IMR-90 (cell line): ENCODE data around the gene CDKL1. TPM values are rescaled to one million over a fixed set of nuclear protein-coding genes. Genes with fewer than 3 reads are reported as not detected.

Source experiments
- ATAC-seq: fragments of 200-7000 bp; cut with Tn5 transposase; 2 replicates; pipeline ENCODE4 v1.9.1; 2020; ENCODE audit warnings: low read depth, mild to moderate bottlenecking, moderate library complexity
- BruUV-seq: library from RNA; stranded (reverse); fragments of 400-500 nt; replicated peaks from 2 replicates; lab custom pipeline; 2021; lab: Mats Ljungman, UMichigan
- CTCF ChIA-PET: fragments of 300-600 bp; formaldehyde crosslinking; extraction: SDS; loops from one replicate; lab custom pipeline; 2021; ENCODE audit warnings: antibody characterized with exemption; lab: Yijun Ruan, JAX
- POLR2A ChIA-PET: fragments of 300-600 bp; sonication (Branson Sonifier 250); formaldehyde crosslinking; loops from one replicate; lab custom pipeline; 2022; ENCODE audit warnings: antibody characterized with exemption; ENCODE audit not compliant: unreplicated experiment; lab: Charles Lee
- DNase-seq: peaks from one replicate; pipeline ENCODE4 v3.0.0; 2013
- H2AFZ ChIP-seq: replicated peaks from 2 replicates; pipeline ENCODE3; 2013; ENCODE audit warnings: low read length, mild to moderate bottlenecking; ENCODE audit not compliant: poor library complexity
- H2AK5ac ChIP-seq: 2 replicates; pipeline ENCODE4 v1.6.1; 2013; ENCODE audit warnings: low read depth, low read length, inconsistent platforms
- H2AK9ac ChIP-seq: replicated peaks from 2 replicates; pipeline ENCODE3; 2013; ENCODE audit warnings: mild to moderate bottlenecking, low read depth, low read length, moderate library complexity; ENCODE audit not compliant: poor library complexity
- H2BK120ac ChIP-seq: 2 replicates; pipeline ENCODE4 v1.6.1; 2013; ENCODE audit warnings: low read depth, low read length, inconsistent platforms
- H2BK15ac ChIP-seq: 3 replicates; pipeline ENCODE4 v1.6.1; 2013; ENCODE audit warnings: low read depth, low read length, inconsistent platforms
- H2BK20ac ChIP-seq: 2 replicates; pipeline ENCODE4 v1.6.1; 2013; ENCODE audit warnings: low read depth, mild to moderate bottlenecking, inconsistent platforms, low read length, moderate library complexity
- H2BK5ac ChIP-seq: 2 replicates; pipeline ENCODE4 v1.6.1; 2013; ENCODE audit warnings: mild to moderate bottlenecking, low read depth, low read length, inconsistent platforms; ENCODE audit not compliant: poor library complexity, severe bottlenecking
- H3K14ac ChIP-seq: replicated peaks from 2 replicates; pipeline ENCODE4 v1.6.1; 2013; ENCODE audit warnings: low read depth, low read length, inconsistent platforms
- H3K18ac ChIP-seq: 2 replicates; pipeline ENCODE4 v1.6.1; 2013; ENCODE audit warnings: low read depth, low read length, control low read depth
- H3K23ac ChIP-seq: 2 replicates; pipeline ENCODE4 v1.6.1; 2013; ENCODE audit warnings: low read depth, low read length, inconsistent platforms
- H3K27ac ChIP-seq: 2 replicates; pipeline ENCODE4 v1.5.1; 2013; ENCODE audit warnings: mild to moderate bottlenecking, control low read depth, low read length; ENCODE audit not compliant: insufficient read depth
- H3K27me3 ChIP-seq: 2 replicates; pipeline ENCODE4 v1.6.1; 2013; ENCODE audit warnings: low read length; ENCODE audit not compliant: control insufficient read depth, insufficient read depth
- H3K36me3 ChIP-seq: 2 replicates; pipeline ENCODE4 v1.6.1; 2013; ENCODE audit warnings: low read length, mixed read lengths; ENCODE audit not compliant: control insufficient read depth, insufficient read depth
- H3K4ac ChIP-seq: 2 replicates; pipeline ENCODE4 v1.6.1; 2013; ENCODE audit warnings: low read depth, low read length, inconsistent platforms
- H3K4me1 ChIP-seq: 2 replicates; pipeline ENCODE4 v1.6.1; 2013; ENCODE audit warnings: low read length, mixed read lengths; ENCODE audit not compliant: control insufficient read depth, insufficient read depth
- H3K4me2 ChIP-seq: 2 replicates; pipeline ENCODE4 v1.6.1; 2013; ENCODE audit warnings: low read depth, mild to moderate bottlenecking, control low read depth, low read length, moderate library complexity
- H3K4me3 ChIP-seq: 2 replicates; pipeline ENCODE4 v1.5.1; 2013; ENCODE audit warnings: low read depth, mild to moderate bottlenecking, control low read depth, low read length, moderate library complexity; ENCODE audit not compliant: insufficient read depth
- H3K56ac ChIP-seq: 2 replicates; pipeline ENCODE4 v1.6.1; 2013; ENCODE audit warnings: low read length, inconsistent platforms; ENCODE audit not compliant: insufficient read depth; ENCODE audit errors: extremely low read depth
- H3K79me1 ChIP-seq, 2 experiments: 2 replicates each; pipeline ENCODE4 v1.6.1; 2013; ENCODE audit warnings: low read length in 2 of 2, inconsistent platforms in 1 of 2, low read depth in 1 of 2
- H3K9ac ChIP-seq: 2 replicates; pipeline ENCODE4 v1.6.1; 2013; ENCODE audit warnings: low read depth, low read length, control low read depth
- H3K9me1 ChIP-seq: 2 replicates; pipeline ENCODE4 v1.6.1; 2013; ENCODE audit warnings: low read length, inconsistent platforms; ENCODE audit not compliant: insufficient read depth
- H3K9me3 ChIP-seq: 2 replicates; pipeline ENCODE4 v1.6.1; 2013; ENCODE audit warnings: low read length; ENCODE audit not compliant: control insufficient read depth, insufficient read depth
- H4K20me1 ChIP-seq: 2 replicates; pipeline ENCODE4 v1.6.1; 2013; ENCODE audit warnings: low read length, inconsistent platforms; ENCODE audit not compliant: insufficient read depth
- H4K5ac ChIP-seq: 2 replicates; pipeline ENCODE4 v1.6.1; 2013; ENCODE audit warnings: mild to moderate bottlenecking, low read depth, low read length, control low read depth
- H4K8ac ChIP-seq, 2 experiments: 2 replicates each; pipeline ENCODE4 v1.6.1; 2013; ENCODE audit warnings: low read depth in 2 of 2, low read length in 2 of 2, control low read depth in 1 of 2, inconsistent platforms in 1 of 2
- H4K91ac ChIP-seq: 2 replicates; pipeline ENCODE4 v1.6.1; 2013; ENCODE audit warnings: low read depth, low read length, inconsistent platforms; ENCODE audit not compliant: insufficient read depth
- BHLHE40 ChIP-seq: fragments of 150-350 bp; IDR thresholded peaks from 2 replicates; pipeline ENCODE4 v1.6.1; 2016; ENCODE audit warnings: mild to moderate bottlenecking, low read depth, low read length
- CEBPB ChIP-seq: IDR thresholded peaks from 2 replicates; pipeline ENCODE4 v1.6.1; 2012; ENCODE audit warnings: low read depth, low read length, improper control_type of control experiment
- FOS ChIP-seq: fragments of 150-350 bp; IDR thresholded peaks from 2 replicates; pipeline ENCODE4 v1.6.1; 2016; ENCODE audit warnings: low read depth, low read length
- MAZ ChIP-seq: IDR thresholded peaks from 2 replicates; pipeline ENCODE4 v1.6.1; 2012; ENCODE audit warnings: low read depth, mild to moderate bottlenecking, low read length, improper control_type of control experiment, moderate library complexity, borderline replicate concordance
- POLR2A ChIP-seq: IDR thresholded peaks from 2 replicates; pipeline ENCODE4 v1.6.1; 2012; ENCODE audit warnings: mild to moderate bottlenecking, low read depth, low read length
- RCOR1 ChIP-seq: IDR thresholded peaks from 2 replicates; pipeline ENCODE4 v1.6.1; 2012; ENCODE audit warnings: mild to moderate bottlenecking, low read length, improper control_type of control experiment; ENCODE audit not compliant: insufficient replicate concordance
- WGBS, 2 experiments: methylation state at CpG; one replicate each; pipeline versions ENCODE4 v1.1.5 to v1.1.7; 2013; ENCODE audit warnings: missing lambda C conversion rate in 2 of 2; ENCODE audit not compliant: insufficient read length in 1 of 2; ENCODE audit errors: extremely low coverage in 2 of 2; 5-methylcytosine and 5-hydroxymethylcytosine counted together
- dilution Hi-C: fragments of 300-500 bp; cut with HindIII; formaldehyde crosslinking; loops from one replicate; pipeline ENCODE4 v1.14.3; 2018; ENCODE audit warnings: low sequenced_read_pairs; ENCODE audit not compliant: unreplicated experiment
- in situ Hi-C: fragments of 300-500 bp; cut with MboI; formaldehyde crosslinking; loops from 3 replicates; pipeline ENCODE4 v1.14.3; 2019; ENCODE audit warnings: low sequenced_read_pairs, inconsistent platforms, mixed read lengths
- intact Hi-C: fragments of 100-400 bp; cut with micrococcal nuclease; formaldehyde crosslinking; loops from 2 replicates; pipeline ENCODE4 v1.10.0; 2022
- polyA plus RNA-seq, 3 experiments: library from polyadenylated mRNA; depleted of rRNA; stranded (reverse); fragments of >200 nt; gene quantifications; 2 replicates each; pipeline ENCODE4 v1.2.3, GENCODE V29; 2012; ENCODE audit warnings: low replicate concordance in 1 of 3
- total RNA-seq: library from RNA; depleted of rRNA; stranded (reverse); fragments of >200 nt; gene quantifications from 2 replicates; pipeline ENCODE4 v1.2.3, GENCODE V29; 2012

CDKL1 gene
- total and polyA plus RNA-seq, 2 of the 4 experiments (the other 2 are of a cell fraction), result 1.9 to 3.8 TPM

- H4K20me1 ChIP-seq, result peaks cover 3% of the 10 kb centered on the region; the same call in 1 of the 2 replicates
- H2BK120ac ChIP-seq, result no peak overlapping the region
- H3K14ac ChIP-seq, result no peak overlapping the region
- no peak overlapping the region for H2AFZ ChIP-seq
- no peak overlapping the region for H3K4ac ChIP-seq
- no peak overlapping the region for H3K56ac ChIP-seq
- no peak overlapping the region for H3K9ac ChIP-seq
- H3K23ac ChIP-seq, result no peak overlapping the region
- no peak overlapping the region for H3K4me3 ChIP-seq
- intact Hi-C loops, result no loop called here
- BruUV-seq, result no TSS peak
- ATAC-seq (no peak), DNase-seq (no peak)
- 100% methylated on average over 1 of the region's 6 CpGs; no CpG with 5 or more reads in 1 of the 2 experiments for WGBS, 2 experiments
- peaks cover 12% of the 10 kb centered on the region for H3K4me1 ChIP-seq
- no peak overlapping the region for H2AK5ac ChIP-seq
- H2BK5ac ChIP-seq, result no peak overlapping the region
- H2BK20ac ChIP-seq, result no peak overlapping the region
- no peaks in the 10 kb centered on the region for H3K36me3 ChIP-seq
- POLR2A ChIA-PET, result no interaction called here
- no peak overlapping the region for H2AK9ac ChIP-seq
- in situ Hi-C loops, result no loop called here
- H3K27me3 ChIP-seq, result no peaks in the 10 kb centered on the region
- H3K27ac ChIP-seq, result no peak overlapping the region
- H4K8ac ChIP-seq, result no peak overlapping the region
- dilution Hi-C loops, result no loop called here
- H4K5ac ChIP-seq, result no peak overlapping the region
- no peaks in the 10 kb centered on the region for H3K9me3 ChIP-seq
- H4K91ac ChIP-seq, result no peak overlapping the region
- CTCF ChIA-PET, result no interaction called here
- H3K18ac ChIP-seq, result no peak overlapping the region
- no peaks in the 10 kb centered on the region for H3K79me1 ChIP-seq
- H3K9me1 ChIP-seq, result peaks cover 5% of the 10 kb centered on the region
- no peak overlapping the region for H3K4me2 ChIP-seq
- H2BK15ac ChIP-seq, result no peak overlapping the region
- TF ChIP-seq POLR2A, result no peak
- TF ChIP-seq FOS, result no peak
- TF ChIP-seq BHLHE40, result no peak
- no peak for TF ChIP-seq MAZ
- TF ChIP-seq CEBPB, result no peak
- no peak for TF ChIP-seq RCOR1
Observed at GRCh38 chr14:50407111-50407812, 10.6 kb upstream of the CDKL1 start.
